Gastrocnemius medialis (tissue), 4 donors: ENCODE data around the gene RBBP8.

Experiments used
- POLR2A ChIP-seq, 2 donors: fragments of 450-650 bp; IDR thresholded peaks; one replicate each; pipeline ENCODE4 v1.6.1; 2017; ENCODE audit warnings: antibody characterized with exemption in 2 of 2, mild to moderate bottlenecking in 2 of 2, moderate library complexity in 2 of 2
- TF ChIP-seq, protein P1 (sequence below), 5 experiments: fragments of 450-650 bp in 3 of 5; fragments of 200-600 bp in 2 of 5; sonication (generic) in 2 of 5; IDR thresholded peaks in 4 of 5; conservative IDR thresholded peaks in 1 of 5; 1 replicate in 4 of 5; 2 replicates in 1 of 5; pipeline ENCODE4 v1.5.1; 2016 to 2019; ENCODE audit warnings: antibody characterized with exemption in 5 of 5, mild to moderate bottlenecking in 3 of 5, moderate library complexity in 3 of 5

DNA sequence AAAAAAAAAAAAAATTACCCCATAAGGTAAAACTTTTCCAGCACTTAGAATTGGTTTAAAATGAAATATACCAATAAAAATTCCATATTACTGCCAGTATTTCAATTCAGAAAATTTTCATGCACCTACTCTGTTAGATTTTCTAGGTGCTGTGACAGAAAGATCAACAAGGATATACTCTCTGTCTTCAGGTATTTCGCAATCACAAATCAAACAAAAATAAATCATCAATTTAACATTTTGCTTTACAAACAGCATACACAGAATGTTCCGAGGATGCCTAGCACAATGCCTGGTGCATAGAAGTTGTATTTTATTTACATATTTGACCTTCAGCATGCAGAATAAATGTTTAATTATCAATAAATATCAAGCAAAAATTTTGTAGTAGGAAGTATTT, 66.5 kb downstream of the RBBP8 start:
- TF ChIP-seq, protein P1, sequence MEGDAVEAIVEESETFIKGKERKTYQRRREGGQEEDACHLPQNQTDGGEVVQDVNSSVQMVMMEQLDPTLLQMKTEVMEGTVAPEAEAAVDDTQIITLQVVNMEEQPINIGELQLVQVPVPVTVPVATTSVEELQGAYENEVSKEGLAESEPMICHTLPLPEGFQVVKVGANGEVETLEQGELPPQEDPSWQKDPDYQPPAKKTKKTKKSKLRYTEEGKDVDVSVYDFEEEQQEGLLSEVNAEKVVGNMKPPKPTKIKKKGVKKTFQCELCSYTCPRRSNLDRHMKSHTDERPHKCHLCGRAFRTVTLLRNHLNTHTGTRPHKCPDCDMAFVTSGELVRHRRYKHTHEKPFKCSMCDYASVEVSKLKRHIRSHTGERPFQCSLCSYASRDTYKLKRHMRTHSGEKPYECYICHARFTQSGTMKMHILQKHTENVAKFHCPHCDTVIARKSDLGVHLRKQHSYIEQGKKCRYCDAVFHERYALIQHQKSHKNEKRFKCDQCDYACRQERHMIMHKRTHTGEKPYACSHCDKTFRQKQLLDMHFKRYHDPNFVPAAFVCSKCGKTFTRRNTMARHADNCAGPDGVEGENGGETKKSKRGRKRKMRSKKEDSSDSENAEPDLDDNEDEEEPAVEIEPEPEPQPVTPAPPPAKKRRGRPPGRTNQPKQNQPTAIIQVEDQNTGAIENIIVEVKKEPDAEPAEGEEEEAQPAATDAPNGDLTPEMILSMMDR (IDR thresholded peaks at IDR 0.05 in 4 of 5, conservative IDR thresholded peaks at IDR 0.05 in 1 of 5), result no peak
- no peak for TF ChIP-seq POLR2A (IDR thresholded peaks at IDR 0.05)
